DND-41 (cell line): ENCODE data around the gene NMT2.

Experiments used
- ATAC-seq: fragments of 200-7000 bp; cut with Tn5 transposase; 3 replicates; pipeline ENCODE4 v1.9.1; 2021; ENCODE audit warnings: low read depth; ENCODE audit not compliant: insufficient read depth
- DNase-seq: peaks from one replicate; pipeline ENCODE4 v3.0.0-alpha.2; 2020
- H2AFZ ChIP-seq: 2 replicates; pipeline ENCODE4 v1.6.0; 2012; ENCODE audit warnings: low read depth, low read length
- H3K27ac ChIP-seq: 2 replicates; pipeline ENCODE4 v1.5.1; 2012; ENCODE audit warnings: low read length, inconsistent platforms
- H3K27me3 ChIP-seq: fragments of 200-600 bp; sonication (generic); 2 replicates; pipeline ENCODE4 v1.6.0; 2012; ENCODE audit warnings: low read length, mild to moderate bottlenecking, inconsistent platforms; ENCODE audit not compliant: insufficient read depth, poor library complexity
- H3K36me3 ChIP-seq: 2 replicates; pipeline ENCODE4 v1.5.1; 2012; ENCODE audit warnings: low read length, inconsistent platforms; ENCODE audit not compliant: insufficient read depth
- H3K4me1 ChIP-seq: 2 replicates; pipeline ENCODE4 v1.5.1; 2012; ENCODE audit warnings: mild to moderate bottlenecking, low read length; ENCODE audit not compliant: insufficient read depth
- H3K4me2 ChIP-seq: 2 replicates; pipeline ENCODE4 v1.6.0; 2012; ENCODE audit warnings: mild to moderate bottlenecking, moderate library complexity, low read length, inconsistent platforms; ENCODE audit not compliant: insufficient read depth
- H3K4me3 ChIP-seq, 2 experiments: fragments of 200-600 bp in 1 of 2; shearing (Covaris generic) in 1 of 2; 2 replicates each; pipeline ENCODE4 v1.5.1; 2012 to 2016; ENCODE audit warnings: inconsistent platforms in 2 of 2, low read length in 2 of 2, mild to moderate bottlenecking in 2 of 2, low read depth in 1 of 2, moderate library complexity in 1 of 2
- H3K79me2 ChIP-seq: 2 replicates; pipeline ENCODE4 v1.6.0; 2012; ENCODE audit warnings: low read length, inconsistent platforms; ENCODE audit not compliant: insufficient read depth
- H3K9ac ChIP-seq: 2 replicates; pipeline ENCODE4 v1.6.0; 2012; ENCODE audit warnings: low read depth, mild to moderate bottlenecking, inconsistent platforms, low read length, moderate library complexity
- H3K9me3 ChIP-seq: 2 replicates; pipeline ENCODE4 v1.5.1; 2012; ENCODE audit warnings: low read length, moderate library complexity, mild to moderate bottlenecking, inconsistent platforms; ENCODE audit not compliant: insufficient read depth, severe bottlenecking
- H4K20me1 ChIP-seq: 2 replicates; pipeline ENCODE4 v1.6.0; 2012; ENCODE audit warnings: low read length; ENCODE audit not compliant: insufficient read depth
- EZH2 ChIP-seq: IDR thresholded peaks from 3 replicates; pipeline ENCODE4 v1.6.1; 2012; ENCODE audit warnings: borderline replicate concordance, low read depth, mild to moderate bottlenecking, moderate library complexity, low read length, inconsistent platforms; ENCODE audit not compliant: severe bottlenecking
- TF ChIP-seq, protein P1 (sequence below): IDR thresholded peaks from 2 replicates; pipeline ENCODE4 v1.5.1; 2012; ENCODE audit warnings: borderline replicate concordance, low read length, moderate library complexity, mild to moderate bottlenecking; ENCODE audit not compliant: poor library complexity, severe bottlenecking; ENCODE audit errors: extremely low read depth

Gene NMT2

GRCh38 chr10:15158972-15159371 lies 9.5 kb downstream of the NMT2 start:
- Histone ChIP-seq H4K20me1 (peaks cover 23% of the 10 kb centered on the region), H2AFZ (no peak overlapping the region), H3K9ac (no peak overlapping the region), H3K9me3 (no peaks in the 10 kb centered on the region), H3K4me1 (no peaks in the 10 kb centered on the region), H3K27ac (no peak overlapping the region), H3K4me3 (no peak overlapping the region), H3K36me3 (0 out of 2 replicates have a peak, but pooled peaks cover 6% of the 10 kb centered on the region), H3K27me3 (no peaks in the 10 kb centered on the region), H3K79me2 (peaks cover 78% of the 10 kb centered on the region), H3K4me2 (no peak overlapping the region)
- ATAC-seq (no peak), DNase-seq (no peak)
- no peak for TF ChIP-seq EZH2
- TF ChIP-seq, protein P1, sequence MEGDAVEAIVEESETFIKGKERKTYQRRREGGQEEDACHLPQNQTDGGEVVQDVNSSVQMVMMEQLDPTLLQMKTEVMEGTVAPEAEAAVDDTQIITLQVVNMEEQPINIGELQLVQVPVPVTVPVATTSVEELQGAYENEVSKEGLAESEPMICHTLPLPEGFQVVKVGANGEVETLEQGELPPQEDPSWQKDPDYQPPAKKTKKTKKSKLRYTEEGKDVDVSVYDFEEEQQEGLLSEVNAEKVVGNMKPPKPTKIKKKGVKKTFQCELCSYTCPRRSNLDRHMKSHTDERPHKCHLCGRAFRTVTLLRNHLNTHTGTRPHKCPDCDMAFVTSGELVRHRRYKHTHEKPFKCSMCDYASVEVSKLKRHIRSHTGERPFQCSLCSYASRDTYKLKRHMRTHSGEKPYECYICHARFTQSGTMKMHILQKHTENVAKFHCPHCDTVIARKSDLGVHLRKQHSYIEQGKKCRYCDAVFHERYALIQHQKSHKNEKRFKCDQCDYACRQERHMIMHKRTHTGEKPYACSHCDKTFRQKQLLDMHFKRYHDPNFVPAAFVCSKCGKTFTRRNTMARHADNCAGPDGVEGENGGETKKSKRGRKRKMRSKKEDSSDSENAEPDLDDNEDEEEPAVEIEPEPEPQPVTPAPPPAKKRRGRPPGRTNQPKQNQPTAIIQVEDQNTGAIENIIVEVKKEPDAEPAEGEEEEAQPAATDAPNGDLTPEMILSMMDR, result no peak

DNA sequence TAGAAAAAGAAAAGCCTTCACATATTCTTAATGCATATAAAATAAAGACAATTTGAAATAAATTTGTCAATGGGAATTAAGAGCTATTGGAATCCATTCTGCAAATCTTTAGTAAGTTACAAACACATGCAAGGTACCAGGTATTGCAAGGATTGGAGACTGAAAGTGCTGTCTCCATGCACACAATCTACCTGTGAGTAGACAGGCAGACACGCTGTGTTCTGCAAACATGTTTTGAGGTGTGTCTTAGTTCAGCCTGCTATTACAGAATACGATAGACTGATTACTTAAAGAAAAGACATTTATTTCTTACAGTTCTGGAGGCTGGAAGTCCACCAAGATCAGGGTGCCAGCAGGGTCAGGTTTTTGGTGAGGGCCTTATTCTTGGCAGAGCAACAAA lies 10.0 kb downstream of the NMT2 start:
- DNase-seq (no peak), ATAC-seq (no peak)
- no peaks in the 10 kb centered on the region for H3K27me3 ChIP-seq
- H3K4me2 ChIP-seq, result no peak overlapping the region
- H3K9me3 ChIP-seq, result no peaks in the 10 kb centered on the region
- H3K9ac ChIP-seq, result no peak overlapping the region
- H2AFZ ChIP-seq, result no peak overlapping the region
- peaks cover 78% of the 10 kb centered on the region for H3K79me2 ChIP-seq
- H3K27ac ChIP-seq, result no peak overlapping the region
- TF ChIP-seq, protein P1, result no peak
- TF ChIP-seq EZH2, result no peak
- H3K4me3 ChIP-seq, result no peak overlapping the region
- H3K36me3 ChIP-seq, result 0 out of 2 replicates have a peak, but pooled peaks cover 6% of the 10 kb centered on the region
- H3K4me1 ChIP-seq, result no peaks in the 10 kb centered on the region
- H4K20me1 ChIP-seq, result peaks cover 25% of the 10 kb centered on the region

DNA sequence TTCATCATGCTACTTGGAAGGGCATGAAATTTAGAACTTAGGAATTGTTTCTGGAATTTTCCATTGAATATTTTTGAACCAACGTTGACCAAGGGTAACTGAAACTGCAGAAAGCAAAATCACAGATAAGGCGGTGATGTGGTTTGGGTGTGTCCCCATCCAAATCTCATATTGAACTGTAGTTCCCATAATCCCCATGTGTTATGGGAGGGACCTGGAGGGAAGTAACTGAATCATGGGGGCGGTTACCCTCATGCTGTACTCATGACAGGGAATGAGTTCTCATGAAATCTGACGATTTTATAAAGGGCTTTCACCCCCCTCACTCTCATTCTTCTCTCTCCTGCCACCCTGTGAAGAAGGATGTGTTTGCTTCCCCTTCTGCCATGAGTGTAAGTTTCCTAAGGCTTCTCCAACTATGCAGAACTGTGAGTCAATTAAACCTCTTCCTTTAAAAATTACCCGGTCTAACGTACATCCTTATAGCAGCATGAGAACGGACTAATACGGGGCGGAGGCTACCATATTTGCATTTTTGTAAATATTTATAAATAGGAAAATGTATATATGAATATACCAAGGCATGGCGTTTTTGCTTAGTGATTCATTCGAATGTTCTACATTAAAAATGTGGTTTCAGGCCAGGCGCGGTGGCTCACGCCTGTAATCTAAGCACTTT lies 12.4 kb downstream of the NMT2 start:
- DNase-seq, result no peak
- no peak overlapping the region for H3K9ac ChIP-seq
- H3K4me3 ChIP-seq, result no peak overlapping the region
- peaks cover 73% of the 10 kb centered on the region for H3K79me2 ChIP-seq
- H4K20me1 ChIP-seq, result peaks cover 25% of the 10 kb centered on the region
- ATAC-seq, result no peak
- no peaks in the 10 kb centered on the region for H3K27me3 ChIP-seq
- H3K9me3 ChIP-seq, result no peaks in the 10 kb centered on the region
- no peak overlapping the region for H3K4me2 ChIP-seq
- H3K27ac ChIP-seq, result no peak overlapping the region
- no peak overlapping the region for H2AFZ ChIP-seq
- H3K36me3 ChIP-seq, result 0 out of 2 replicates have a peak, but pooled peaks cover 6% of the 10 kb centered on the region
- TF ChIP-seq EZH2, result no peak
- TF ChIP-seq, protein P1, result no peak
- no peaks in the 10 kb centered on the region for H3K4me1 ChIP-seq

GRCh38 chr10:15152556-15152955 lies 15.9 kb downstream of the NMT2 start:
- no peak for DNase-seq
- ATAC-seq, result no peak

More at GRCh38 chr10:15152556-15152955, 15.9 kb downstream of the NMT2 start:
- no peaks in the 10 kb centered on the region for H3K27me3 ChIP-seq
- no peak for TF ChIP-seq EZH2
- TF ChIP-seq, protein P1, result no peak
- peaks cover 70% of the 10 kb centered on the region for H3K79me2 ChIP-seq
- no peak overlapping the region for H3K4me2 ChIP-seq
- H3K36me3 ChIP-seq, result no peaks in the 10 kb centered on the region
- no peak overlapping the region for H3K9ac ChIP-seq
- no peak overlapping the region for H3K4me3 ChIP-seq
- peaks cover 19% of the 10 kb centered on the region for H4K20me1 ChIP-seq
- H3K27ac ChIP-seq, result no peak overlapping the region
- no peaks in the 10 kb centered on the region for H3K9me3 ChIP-seq
- H3K4me1 ChIP-seq, result no peaks in the 10 kb centered on the region
- no peak overlapping the region for H2AFZ ChIP-seq
